ENCODE results near the gene AKR7A3.

AKR7A3 gene

DNA sequence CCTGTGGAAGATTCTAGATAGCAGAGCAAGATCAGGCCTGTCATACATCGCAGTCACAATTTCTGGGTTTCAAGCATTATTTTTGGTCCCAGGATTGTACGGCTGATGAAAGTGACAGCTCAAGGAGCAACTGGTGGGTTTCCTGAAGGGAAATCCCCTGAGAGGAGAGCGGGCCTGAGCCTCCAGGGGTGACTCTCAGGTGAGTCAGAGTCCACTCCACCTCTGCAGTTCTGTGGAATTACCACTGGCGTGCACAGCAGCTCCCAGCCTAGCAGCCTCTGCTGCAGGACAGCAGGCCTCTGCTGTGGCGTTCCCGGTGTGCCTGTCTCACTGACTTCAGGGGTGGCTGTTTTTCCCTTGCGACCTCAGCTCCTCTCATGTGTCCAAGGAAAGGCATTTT, 48.0 kb upstream of the AKR7A3 start:
- no peak overlapping the region for H2AFZ ChIP-seq (ENCODE audit: low read length)
- no peaks in the 10 kb centered on the region for H3K4me1 ChIP-seq (ENCODE audit: insufficient read depth, low read length, poor library complexity, severe bottlenecking)
- no peaks in the 10 kb centered on the region for H3K79me2 ChIP-seq (ENCODE audit: insufficient read depth, low read length)
- H3K36me3 ChIP-seq (ENCODE audit: insufficient read depth, low read length): peaks cover 29% of the 10 kb centered on the region; the same call in 1 of the 2 replicates
- no peak overlapping the region for H3K4me3 ChIP-seq (ENCODE audit: low read length, poor library complexity, severe bottlenecking)
- no peaks in the 10 kb centered on the region for H3K9me3 ChIP-seq (ENCODE audit: insufficient read depth, low read depth, low read length)
- no peaks in the 10 kb centered on the region for H3K9me2 ChIP-seq (replicated peaks; ENCODE audit: low read depth, low read length)
- H3K9ac ChIP-seq (ENCODE audit: low read depth, low read length, poor library complexity, severe bottlenecking): no peak overlapping the region
- no peak overlapping the region for H3K4me2 ChIP-seq (ENCODE audit: low read depth, low read length, poor library complexity, severe bottlenecking)
- H3K27me3 ChIP-seq (ENCODE audit: insufficient read depth, low read length, poor library complexity, severe bottlenecking): no peaks in the 10 kb centered on the region
- H4K20me1 ChIP-seq (ENCODE audit: insufficient read depth, low read length, poor library complexity, severe bottlenecking): no peaks in the 10 kb centered on the region
- no peaks in the 10 kb centered on the region for H3F3A ChIP-seq (ENCODE audit: low read depth)
- TF ChIP-seq EZH2phosphoT487 (IDR thresholded peaks at IDR 0.05; ENCODE audit: borderline replicate concordance): no peak

DNA sequence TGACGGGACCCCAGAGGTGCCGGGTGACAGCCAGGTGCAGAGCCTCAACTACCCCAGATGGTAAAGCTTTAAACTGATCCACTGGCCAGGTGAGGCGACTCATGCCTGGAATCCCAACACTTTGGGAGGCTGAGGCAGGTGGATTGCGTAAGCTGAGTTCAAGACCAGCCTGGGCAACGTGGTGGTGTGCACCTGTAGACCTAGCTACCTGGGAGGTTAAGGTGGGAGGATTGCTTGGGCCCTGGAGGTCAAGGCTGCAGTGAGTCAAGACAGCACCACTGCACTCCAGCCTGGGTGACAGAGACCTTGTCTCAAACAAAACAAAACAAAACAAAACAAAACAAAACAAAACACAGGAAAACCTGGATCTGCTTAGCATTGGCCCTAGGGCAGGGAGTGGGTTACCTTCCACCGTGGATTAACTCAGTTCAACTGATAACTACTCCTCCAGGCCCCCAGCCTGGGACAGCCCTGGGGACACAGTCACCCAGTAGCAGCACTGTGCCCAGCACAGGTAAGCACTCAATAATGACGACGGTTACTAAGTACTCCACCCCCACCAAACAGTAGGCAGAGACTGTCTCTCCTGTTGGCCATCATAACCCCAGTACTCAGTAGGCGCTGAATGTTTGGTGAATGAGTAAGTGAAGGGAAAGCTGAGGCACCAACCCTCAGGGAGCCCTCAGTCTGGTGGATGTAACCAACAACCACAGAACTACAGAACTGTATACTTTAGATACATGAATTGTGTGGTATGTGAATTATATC, 45.2 kb upstream of the AKR7A3 start:
- Histone ChIP-seq H2AFZ (ENCODE audit: low read length) (no peak overlapping the region), H3K9me3 (ENCODE audit: insufficient read depth, low read depth, low read length) (no peaks in the 10 kb centered on the region), H3K4me2 (ENCODE audit: low read depth, low read length, poor library complexity, severe bottlenecking) (no peak overlapping the region), H3F3A (ENCODE audit: low read depth) (no peaks in the 10 kb centered on the region), H3K27me3 (ENCODE audit: insufficient read depth, low read length, poor library complexity, severe bottlenecking) (no peaks in the 10 kb centered on the region), H3K9me2 (replicated peaks; ENCODE audit: low read depth, low read length) (no peaks in the 10 kb centered on the region), H3K36me3 (ENCODE audit: insufficient read depth, low read length) (peaks cover 6% of the 10 kb centered on the region; the same call in 1 of the 2 replicates), H3K4me3 (ENCODE audit: low read length, poor library complexity, severe bottlenecking) (no peak overlapping the region), H3K4me1 (ENCODE audit: insufficient read depth, low read length, poor library complexity, severe bottlenecking) (no peaks in the 10 kb centered on the region), H3K79me2 (ENCODE audit: insufficient read depth, low read length) (no peaks in the 10 kb centered on the region), H4K20me1 (ENCODE audit: insufficient read depth, low read length, poor library complexity, severe bottlenecking) (no peaks in the 10 kb centered on the region), H3K9ac (ENCODE audit: low read depth, low read length, poor library complexity, severe bottlenecking) (no peak overlapping the region)
- TF ChIP-seq CTCF (conservative IDR thresholded peaks at IDR 0.05; ENCODE audit: low read length) (no peak), EZH2phosphoT487 (IDR thresholded peaks at IDR 0.05; ENCODE audit: borderline replicate concordance) (no peak)

GRCh38 chr1:19332832-19333231, 44.3 kb upstream of the AKR7A3 start:
- Histone ChIP-seq H3K36me3 (ENCODE audit: insufficient read depth, low read length) (peaks cover 5% of the 10 kb centered on the region; the same call in 1 of the 2 replicates), H2AFZ (ENCODE audit: low read length) (no peak overlapping the region), H3K27me3 (ENCODE audit: insufficient read depth, low read length, poor library complexity, severe bottlenecking) (no peaks in the 10 kb centered on the region), H3K79me2 (ENCODE audit: insufficient read depth, low read length) (no peaks in the 10 kb centered on the region), H3K9ac (ENCODE audit: low read depth, low read length, poor library complexity, severe bottlenecking) (no peak overlapping the region), H3K4me2 (ENCODE audit: low read depth, low read length, poor library complexity, severe bottlenecking) (no peak overlapping the region), H3K4me3 (ENCODE audit: low read length, poor library complexity, severe bottlenecking) (no peak overlapping the region), H3F3A (ENCODE audit: low read depth) (no peaks in the 10 kb centered on the region), H3K9me2 (replicated peaks; ENCODE audit: low read depth, low read length) (no peaks in the 10 kb centered on the region), H3K4me1 (ENCODE audit: insufficient read depth, low read length, poor library complexity, severe bottlenecking) (no peaks in the 10 kb centered on the region), H3K9me3 (ENCODE audit: insufficient read depth, low read depth, low read length) (no peaks in the 10 kb centered on the region), H4K20me1 (ENCODE audit: insufficient read depth, low read length, poor library complexity, severe bottlenecking) (no peaks in the 10 kb centered on the region)
- no peak for TF ChIP-seq EZH2phosphoT487 (IDR thresholded peaks at IDR 0.05; ENCODE audit: borderline replicate concordance)
- TF ChIP-seq CTCF (conservative IDR thresholded peaks at IDR 0.05; ENCODE audit: low read length): no peak
